Left kidney (tissue), 2 donors: ENCODE data around the gene YRDC. TPM values are rescaled to one million over a fixed set of nuclear protein-coding genes. Genes with fewer than 3 reads are reported as not detected.
A peak's percentile ranks its signal among the peaks of the same experiment; 100 is the strongest.
"Not testable (repeated sequence)": the region's sequence is repeated elsewhere in the genome, so short reads cannot be mapped to it uniquely, and the experiment has no call there.

Source experiments
- DNase-seq: peaks from one replicate; pipeline ENCODE4 v3.0.0-alpha.2; 2013
- polyA plus RNA-seq: library from polyadenylated mRNA; unstranded; fragments of 120-200 nt; gene quantifications from one replicate; pipeline ENCODE4 v1.2.1, GENCODE V29; 2013; ENCODE audit not compliant: insufficient read length

Gene YRDC
- polyA plus RNA-seq, 1 donor, result 11.7 TPM

- not testable (repeated sequence) for DNase-seq
These were observed 36.6 kb downstream of the YRDC start for GRCh38 chr1:37771440-37771839.

- no peak for DNase-seq
These were observed 40.5 kb downstream of the YRDC start for GRCh38 chr1:37767488-37767887.

- no peak for DNase-seq
These were observed 41.9 kb downstream of the YRDC start for GRCh38 chr1:37765916-37766664.

- DNase-seq, result no peak
These were observed 43.0 kb downstream of the YRDC start, which contains the start of gene EPHA10 for GRCh38 chr1:37764888-37765441. Gene EPHA10, minus strand, starts transcription at chr1:37765120. Its CDS starts 54 bp downstream, at chr1:37765066.

GRCh38 chr1:37764414-37764825, 43.6 kb downstream of the YRDC start:
- peak; percentile 66 for DNase-seq

GRCh38 chr1:37763791-37764413, 44.1 kb downstream of the YRDC start:
- no peak for DNase-seq

- no peak for DNase-seq
These were observed 45.5 kb downstream of the YRDC start for GRCh38 chr1:37762516-37762915.

GRCh38 chr1:37761416-37762095, 46.5 kb downstream of the YRDC start:
- DNase-seq, result no peak

GRCh38 chr1:37759451-37759850, 48.6 kb downstream of the YRDC start:
- no peak for DNase-seq

GRCh38 chr1:37755951-37756560, 52.0 kb downstream of the YRDC start:
- no peak for DNase-seq

GRCh38 chr1:37755290-37755689, 52.7 kb downstream of the YRDC start:
- DNase-seq, result no peak

GRCh38 chr1:37753473-37754321, 54.3 kb downstream of the YRDC start:
- DNase-seq, result no peak

Other genes starting within 250 kb of the YRDC start
- 76.8 TPM for gene GNL2, start 212.3 kb downstream of the YRDC start, polyA plus RNA-seq
- gene RSPO1, start 173.3 kb downstream of the YRDC start, polyA plus RNA-seq, result 5.9 TPM
- 25.6 TPM for gene CDCA8, start 115.7 kb downstream of the YRDC start, polyA plus RNA-seq
- 0.23 TPM for gene EPHA10, start 43.1 kb downstream of the YRDC start, polyA plus RNA-seq
- gene MANEAL, start 14.4 kb downstream of the YRDC start, polyA plus RNA-seq, result 3.6 TPM
- 20.2 TPM for gene C1orf122, start 418 bp downstream of the YRDC start, polyA plus RNA-seq
- gene MTF1, start 51.4 kb upstream of the YRDC start, polyA plus RNA-seq, result 9.5 TPM
- 33.1 TPM for gene INPP5B, start 138.8 kb upstream of the YRDC start, polyA plus RNA-seq
- 120 TPM for gene SF3A3, start 181.8 kb upstream of the YRDC start, polyA plus RNA-seq
- gene FHL3, start 197.3 kb upstream of the YRDC start, polyA plus RNA-seq, result 20.5 TPM
- 42.7 TPM for gene UTP11, start 204.5 kb upstream of the YRDC start, polyA plus RNA-seq
- 0.63 TPM for gene POU3F1, start 238.6 kb upstream of the YRDC start, polyA plus RNA-seq